H1 (cell line): ENCODE results near the gene CPED1. TPM values are rescaled to one million over a fixed set of nuclear protein-coding genes. Genes with fewer than 3 reads are reported as not detected.

Experiments
- CTCF ChIA-PET: fragments of 300-600 bp; sonication (Branson Sonifier 250); formaldehyde crosslinking; loops from one replicate; lab custom pipeline; 2021; ENCODE audit not compliant: partially characterized antibody; lab: Charles Lee
- POLR2A ChIA-PET: fragments of 300-600 bp; sonication (Branson Sonifier 250); formaldehyde crosslinking; loops from one replicate; lab custom pipeline; 2021; ENCODE audit warnings: inconsistent platforms; ENCODE audit not compliant: partially characterized antibody; lab: Charles Lee
- DNase-seq, 2 experiments: peaks; one replicate each; pipeline versions ENCODE4 v3.0.0 to v3.0.0-alpha.2; 2010 to 2022; ENCODE audit warnings: low spot score in 2 of 2, low read depth in 1 of 2, mixed read lengths in 1 of 2
- FAIRE-seq: peaks from 2 replicates; lab custom pipeline; 2011; peaks lifted over from hg19 to GRCh38; lab: Jason Lieb, UNC
- H2AFZ ChIP-seq: 2 replicates; pipeline ENCODE4 v1.8.1; 2012; ENCODE audit warnings: low read length, inconsistent platforms
- H2AK5ac ChIP-seq: 2 replicates; pipeline ENCODE4 v1.6.1; 2013; ENCODE audit warnings: low read depth, low read length
- H2BK120ac ChIP-seq: replicated peaks from 2 replicates; pipeline ENCODE3; 2013; ENCODE audit warnings: low read depth, low read length, inconsistent platforms
- H2BK12ac ChIP-seq: 2 replicates; pipeline ENCODE4 v1.6.1; 2013; ENCODE audit warnings: low read depth, low read length
- H2BK15ac ChIP-seq: 2 replicates; pipeline ENCODE4 v1.6.1; 2013; ENCODE audit warnings: low read length
- H2BK20ac ChIP-seq: 2 replicates; pipeline ENCODE4 v1.6.1; 2013; ENCODE audit warnings: low read length
- H2BK5ac ChIP-seq: 2 replicates; pipeline ENCODE4 v1.6.1; 2013; ENCODE audit warnings: low read depth, low read length
- H3K14ac ChIP-seq: 2 replicates; pipeline ENCODE4 v1.6.1; 2013; ENCODE audit warnings: inconsistent platforms; ENCODE audit not compliant: insufficient read length
- H3K18ac ChIP-seq: 2 replicates; pipeline ENCODE4 v1.6.1; 2013; ENCODE audit warnings: low read length; ENCODE audit errors: extremely low read depth
- H3K23ac ChIP-seq: 2 replicates; pipeline ENCODE4 v1.6.1; 2013; ENCODE audit warnings: inconsistent platforms; ENCODE audit not compliant: insufficient read length
- H3K23me2 ChIP-seq: 2 replicates; pipeline ENCODE4 v1.6.1; 2013; ENCODE audit warnings: low read depth, low read length
- H3K27ac ChIP-seq: 2 replicates; pipeline ENCODE4 v1.6.1; 2011; ENCODE audit warnings: low read depth, low read length, inconsistent platforms
- H3K27me3 ChIP-seq, 4 experiments: replicated peaks in 1 of 4; 1 replicate in 1 of 4; 2 replicates in 3 of 4; pipeline versions ENCODE4 v1.6.1 to v1.8.1; 2011 to 2013; ENCODE audit warnings: low read length in 3 of 4, mild to moderate bottlenecking in 3 of 4, inconsistent platforms in 2 of 4, mixed read lengths in 2 of 4, moderate library complexity in 1 of 4; ENCODE audit not compliant: control insufficient read depth in 3 of 4, insufficient read depth in 3 of 4; ENCODE audit errors: extremely low read depth in 1 of 4
- H3K36me3 ChIP-seq, 4 experiments: 2 replicates each; pipeline versions ENCODE4 v1.6.1 to v1.8.1; 2011 to 2013; ENCODE audit warnings: mild to moderate bottlenecking in 4 of 4, low read length in 3 of 4, moderate library complexity in 2 of 4, control low read depth in 1 of 4, inconsistent platforms in 1 of 4; ENCODE audit not compliant: insufficient read depth in 4 of 4, control insufficient read depth in 2 of 4
- H3K4ac ChIP-seq: replicated peaks from 2 replicates; pipeline ENCODE3; 2013; ENCODE audit warnings: low read length, low read depth, mixed read lengths, inconsistent platforms; ENCODE audit not compliant: insufficient read length
- H3K4me1 ChIP-seq, 4 experiments: replicated peaks in 1 of 4; 1 replicate in 1 of 4; 2 replicates in 3 of 4; pipeline versions ENCODE4 v1.6.1 to v1.8.1; 2011 to 2013; ENCODE audit warnings: low read length in 3 of 4, inconsistent platforms in 2 of 4, mixed read lengths in 1 of 4; ENCODE audit not compliant: insufficient read depth in 4 of 4, control insufficient read depth in 3 of 4
- H3K4me2 ChIP-seq, 2 experiments: 2 replicates each; pipeline versions ENCODE4 v1.6.1 to v1.8.1; 2011 to 2013; ENCODE audit warnings: low read depth in 2 of 2, low read length in 2 of 2, control low read depth in 1 of 2, inconsistent platforms in 1 of 2, mild to moderate bottlenecking in 1 of 2; ENCODE audit not compliant: insufficient read depth in 1 of 2
- H3K4me3 ChIP-seq, 4 experiments: fragments of 200-600, 300-600 bp in 1 of 4; sonication (generic), shearing (Covaris generic), sonication (Bioruptor Twin) in 1 of 4; 2 replicates each; pipeline versions ENCODE4 v1.5.1 to v1.8.1; 2011 to 2016; ENCODE audit warnings: low read length in 4 of 4, low read depth in 3 of 4, control low read depth in 2 of 4, inconsistent platforms in 2 of 4, mild to moderate bottlenecking in 2 of 4, mixed read lengths in 1 of 4, moderate library complexity in 1 of 4; ENCODE audit not compliant: insufficient read depth in 2 of 4; ENCODE audit errors: extremely low read depth in 1 of 4
- H3K56ac ChIP-seq: replicated peaks from 2 replicates; pipeline ENCODE3; 2013; ENCODE audit warnings: low read depth, mild to moderate bottlenecking, mixed read lengths, low read length, inconsistent platforms; ENCODE audit not compliant: insufficient read length
- H3K79me1 ChIP-seq: 2 replicates; pipeline ENCODE4 v1.6.1; 2013; ENCODE audit warnings: low read depth, low read length, control low read depth
- H3K79me2 ChIP-seq, 2 experiments: 2 replicates each; pipeline versions ENCODE4 v1.6.1 to v1.8.1; 2012 to 2013; ENCODE audit warnings: low read length in 2 of 2, mild to moderate bottlenecking in 2 of 2, inconsistent platforms in 1 of 2; ENCODE audit not compliant: insufficient read depth in 2 of 2, control insufficient read depth in 1 of 2
- H3K9ac ChIP-seq, 4 experiments: replicated peaks in 1 of 4; 1 replicate in 1 of 4; 2 replicates in 3 of 4; pipeline versions ENCODE4 v1.6.1 to v1.8.1; 2011 to 2013; ENCODE audit warnings: low read depth in 3 of 4, low read length in 3 of 4, control low read depth in 2 of 4, mild to moderate bottlenecking in 2 of 4, moderate library complexity in 2 of 4, inconsistent platforms in 1 of 4; ENCODE audit errors: extremely low read depth in 1 of 4
- H3K9me3 ChIP-seq, 2 experiments: 2 replicates each; pipeline versions ENCODE4 v1.6.1 to v1.8.1; 2012 to 2013; ENCODE audit warnings: mild to moderate bottlenecking in 2 of 2, moderate library complexity in 2 of 2, control low read depth in 1 of 2, inconsistent platforms in 1 of 2, low read depth in 1 of 2, low read length in 1 of 2, mixed read lengths in 1 of 2; ENCODE audit not compliant: insufficient read depth in 2 of 2
- H4K20me1 ChIP-seq, 2 experiments: replicated peaks in 1 of 2; 2 replicates each; pipeline versions ENCODE3 to v1.8.1; 2011 to 2013; ENCODE audit warnings: inconsistent platforms in 2 of 2, low read length in 2 of 2, mild to moderate bottlenecking in 1 of 2; ENCODE audit not compliant: insufficient read depth in 2 of 2, control insufficient read depth in 1 of 2
- H4K5ac ChIP-seq: 2 replicates; pipeline ENCODE4 v1.6.1; 2013; ENCODE audit warnings: low read length, low read depth, mixed read lengths, inconsistent platforms; ENCODE audit not compliant: insufficient read length
- H4K8ac ChIP-seq: 2 replicates; pipeline ENCODE4 v1.8.0; 2013; ENCODE audit warnings: mild to moderate bottlenecking, moderate library complexity, low read length, inconsistent platforms; ENCODE audit not compliant: insufficient read depth; ENCODE audit errors: extremely low read depth
- H4K91ac ChIP-seq: replicated peaks from 2 replicates; pipeline ENCODE3; 2013; ENCODE audit warnings: low read length, mixed read lengths, inconsistent platforms; ENCODE audit not compliant: insufficient read length
- ASH2L ChIP-seq: fragments of 200-600, 300-600 bp; sonication (generic); IDR thresholded peaks from one replicate; pipeline ENCODE4 v1.7.1; 2017; ENCODE audit warnings: low read length
- JUN ChIP-seq: IDR thresholded peaks from 2 replicates; pipeline ENCODE4 v1.6.1; 2011; ENCODE audit warnings: low read depth, mild to moderate bottlenecking, improper control_type of control experiment, low read length
- WGBS, 2 experiments: shearing (Covaris generic) in 1 of 2; methylation state at CpG; one replicate each; pipeline versions ENCODE4 v1.1.6 to v1.1.7; 2013 to 2015; ENCODE audit warnings: low lambda C conversion rate in 2 of 2, mixed read lengths in 2 of 2, inconsistent platforms in 1 of 2, low coverage in 1 of 2, missing lambda C conversion rate in 1 of 2; ENCODE audit not compliant: insufficient replicate concordance in 2 of 2, insufficient coverage in 1 of 2, insufficient read length in 1 of 2; ENCODE audit errors: extremely low coverage in 1 of 2, missing lambda C conversion rate in 1 of 2; 5-methylcytosine and 5-hydroxymethylcytosine counted together
- polyA plus RNA-seq, 7 experiments: library from polyadenylated mRNA; depleted of rRNA in 3 of 7; stranded (reverse) in 5 of 7; unstranded in 2 of 7; fragments of >200 nt in 5 of 7; fragments of 200-250 nt in 2 of 7; gene quantifications; 1 replicate in 5 of 7; 2 replicates in 1 of 7; 4 replicates in 1 of 7; pipeline versions ENCODE4 v1.2.1 to v1.2.3, GENCODE V29; 2011 to 2013; ENCODE audit warnings: missing spikeins in 2 of 7, mixed read lengths in 2 of 7
- total RNA-seq: library from RNA; stranded (reverse); fragmentation: NEBNext Ultra II Directional; extraction: Animal tissue kit (Norgen Biotek cat#: 25700); gene quantifications from 2 replicates; pipeline ENCODE4 v1.2.1, GENCODE V29; 2021

The CPED1 gene
- total and polyA plus RNA-seq, 2 of the 8 experiments (the other 6 are each of a cell fraction or from before 2014, with no cell fraction given): 0.08 to 0.39 TPM

GRCh38 chr7:121000081-121000983 is 11.8 kb downstream of the CPED1 start:
- H3K14ac ChIP-seq: no peak overlapping the region
- H2AFZ ChIP-seq: no peak overlapping the region
- H4K8ac ChIP-seq: no peak overlapping the region
- no peak overlapping the region for H2AK5ac ChIP-seq
- WGBS, 2 experiments: 84% methylated on average over 9 of the region's 9 CpGs; no CpG with 5 or more reads in 1 of the 2 experiments
- no peak overlapping the region for H3K56ac ChIP-seq
- H3K36me3 ChIP-seq: no peaks in the 10 kb centered on the region
- H4K5ac ChIP-seq: no peak overlapping the region
- no peaks in the 10 kb centered on the region for H4K20me1 ChIP-seq
- H2BK12ac ChIP-seq: no peak overlapping the region
- ChIA-PET POLR2A (no interaction called here), CTCF (interaction anchor here (0.8 to 3.3 kb wide), 6 partner anchors 10 to 259 kb away, joined by 3 to 16 read pairs (median 4); partner anchors contain the start of gene CPED1)
- no peak overlapping the region for H3K4ac ChIP-seq
- H2BK5ac ChIP-seq: no peak overlapping the region
- H3K27ac ChIP-seq: no peak overlapping the region
- no peaks in the 10 kb centered on the region for H3K27me3 ChIP-seq
- FAIRE-seq (no peak), DNase-seq (no peak)
- H4K91ac ChIP-seq: no peak overlapping the region
- H3K79me2 ChIP-seq: no peaks in the 10 kb centered on the region
- H2BK20ac ChIP-seq: no peak overlapping the region
- H2BK15ac ChIP-seq: no peak overlapping the region
- no peak overlapping the region for H3K18ac ChIP-seq
- H3K9me3 ChIP-seq: no peaks in the 10 kb centered on the region
- no peaks in the 10 kb centered on the region for H3K4me1 ChIP-seq
- H3K9ac ChIP-seq: no peak overlapping the region
- no peak overlapping the region for H3K4me3 ChIP-seq
- no peak overlapping the region for H3K23ac ChIP-seq
- no peaks in the 10 kb centered on the region for H3K23me2 ChIP-seq
- no peak overlapping the region for H3K4me2 ChIP-seq
- no peaks in the 10 kb centered on the region for H3K79me1 ChIP-seq
- no peak for TF ChIP-seq JUN
- no peak for TF ChIP-seq ASH2L
- no peak overlapping the region for H2BK120ac ChIP-seq
